ENCODE data around the gene CDH23.

- no peak for TF ChIP-seq CTCF (conservative IDR thresholded peaks at IDR 0.05; ENCODE audit: low read length)
- no peak for TF ChIP-seq EZH2phosphoT487 (IDR thresholded peaks at IDR 0.05; ENCODE audit: borderline replicate concordance)
These were observed 77.2 kb downstream of the CDH23 start for GRCh38 chr10:71473671-71474599.

Data from Loucy (cell line).